ENCODE data around the gene TMEM151B. TPM values are rescaled to one million over a fixed set of nuclear protein-coding genes. Genes with fewer than 3 reads are reported as not detected.

The TMEM151B gene
- polyA plus RNA-seq, 1 donor from 2014 or later = 66.0 TPM

- H3K9me3 ChIP-seq (ENCODE audit: low read length) = no peaks in the 10 kb centered on the region
- H3K4me3 ChIP-seq (ENCODE audit: low read length) = no peak overlapping the region
- H3K9ac ChIP-seq (ENCODE audit: low read length) = no peak overlapping the region
- no peak overlapping the region for H3K27ac ChIP-seq (ENCODE audit: low read length)
- H3K36me3 ChIP-seq (ENCODE audit: insufficient read depth, low read length) = peaks cover 1% of the 10 kb centered on the region
- H3K4me2 ChIP-seq (ENCODE audit: low read length) = no peak overlapping the region
- H3K79me2 ChIP-seq (replicated peaks; ENCODE audit: insufficient read depth, low read length) = no peaks in the 10 kb centered on the region
- TF ChIP-seq TAF1 (IDR thresholded peaks at IDR 0.05; ENCODE audit: low read depth) = no peak
- no peak for TF ChIP-seq EZH2 (IDR thresholded peaks at IDR 0.05; ENCODE audit: borderline replicate concordance, insufficient read depth, low read length, poor library complexity, severe bottlenecking)
- TF ChIP-seq CTCF (IDR thresholded peaks at IDR 0.05; ENCODE audit: poor library complexity, severe bottlenecking) = no peak
- TF ChIP-seq MXI1 (conservative IDR thresholded peaks at IDR 0.05; ENCODE audit: poor library complexity, severe bottlenecking) = no peak
- no peak for TF ChIP-seq EP300 (conservative IDR thresholded peaks at IDR 0.05; ENCODE audit: poor library complexity, severe bottlenecking)
- no peak for TF ChIP-seq SMC3 (conservative IDR thresholded peaks at IDR 0.05; ENCODE audit: poor library complexity)
- TF ChIP-seq RAD21 (conservative IDR thresholded peaks at IDR 0.05) = no peak
- TF ChIP-seq REST (IDR thresholded peaks at IDR 0.05; ENCODE audit: borderline replicate concordance) = no peak
- no peak for TF ChIP-seq POLR2AphosphoS5 (IDR thresholded peaks at IDR 0.05)
- H2AFZ ChIP-seq (ENCODE audit: low read depth, low read length) = no peak overlapping the region
- no peaks in the 10 kb centered on the region for H3F3A ChIP-seq (ENCODE audit: insufficient read depth, low read length, poor library complexity, severe bottlenecking)
- H4K20me1 ChIP-seq (ENCODE audit: insufficient read depth) = no peaks in the 10 kb centered on the region
- H3K27me3 ChIP-seq (ENCODE audit: insufficient read depth, low read depth, low read length) = no peaks in the 10 kb centered on the region
- H3K9me2 ChIP-seq (ENCODE audit: insufficient read depth, low read length) = no peaks in the 10 kb centered on the region
These were observed 8.1 kb downstream of the TMEM151B start for GRCh38 chr6:44278315-44278714.

GRCh38 chr6:44278774-44279697 lies 8.8 kb downstream of the TMEM151B start:
- Histone ChIP-seq H4K20me1 (ENCODE audit: insufficient read depth) (no peaks in the 10 kb centered on the region), H3K9me3 (ENCODE audit: low read length) (no peaks in the 10 kb centered on the region), H3K79me2 (replicated peaks; ENCODE audit: insufficient read depth, low read length) (no peaks in the 10 kb centered on the region), H2AFZ (ENCODE audit: low read depth, low read length) (no peak overlapping the region), H3K9ac (ENCODE audit: low read length) (no peak overlapping the region), H3K4me3 (ENCODE audit: low read length) (no peak overlapping the region), H3K27me3 (ENCODE audit: insufficient read depth, low read depth, low read length) (no peaks in the 10 kb centered on the region), H3K36me3 (ENCODE audit: insufficient read depth, low read length) (no peaks in the 10 kb centered on the region), H3K4me2 (ENCODE audit: low read length) (no peak overlapping the region), H3K9me2 (ENCODE audit: insufficient read depth, low read length) (no peaks in the 10 kb centered on the region), H3K27ac (ENCODE audit: low read length) (no peak overlapping the region), H3F3A (ENCODE audit: insufficient read depth, low read length, poor library complexity, severe bottlenecking) (no peaks in the 10 kb centered on the region)
- no peak for TF ChIP-seq REST (IDR thresholded peaks at IDR 0.05; ENCODE audit: borderline replicate concordance)
- no peak for TF ChIP-seq CTCF (IDR thresholded peaks at IDR 0.05; ENCODE audit: poor library complexity, severe bottlenecking)
- TF ChIP-seq EP300 (conservative IDR thresholded peaks at IDR 0.05; ENCODE audit: poor library complexity, severe bottlenecking) = no peak
- no peak for TF ChIP-seq MXI1 (conservative IDR thresholded peaks at IDR 0.05; ENCODE audit: poor library complexity, severe bottlenecking)
- TF ChIP-seq SMC3 (conservative IDR thresholded peaks at IDR 0.05; ENCODE audit: poor library complexity) = no peak
- no peak for TF ChIP-seq POLR2AphosphoS5 (IDR thresholded peaks at IDR 0.05)
- TF ChIP-seq RAD21 (conservative IDR thresholded peaks at IDR 0.05) = no peak
- TF ChIP-seq TAF1 (IDR thresholded peaks at IDR 0.05; ENCODE audit: low read depth) = no peak
- TF ChIP-seq EZH2 (IDR thresholded peaks at IDR 0.05; ENCODE audit: borderline replicate concordance, insufficient read depth, low read length, poor library complexity, severe bottlenecking) = no peak
